SU-DHL-6 (cell line): ENCODE data around the gene ADCY10.

Experiments
- H2AFZ ChIP-seq: fragments of 200-600 bp; sonication (generic); 2 replicates; pipeline ENCODE4 v1.6.1; 2014; ENCODE audit warnings: low read depth, mild to moderate bottlenecking, moderate library complexity, mixed read lengths, antibody characterized with exemption, low read length; ENCODE audit not compliant: severe bottlenecking
- H3F3A ChIP-seq: fragments of 200-600 bp; shearing (Covaris generic); 2 replicates; pipeline ENCODE4 v1.6.0; 2016; ENCODE audit warnings: antibody characterized with exemption, mild to moderate bottlenecking; ENCODE audit not compliant: insufficient read depth
- H3K27ac ChIP-seq: fragments of 200-600 bp; sonication (generic); 2 replicates; pipeline ENCODE4 v1.5.1; 2016; ENCODE audit warnings: low read depth, mild to moderate bottlenecking, low read length, moderate library complexity, mixed read lengths
- H3K27me3 ChIP-seq: fragments of 200-600 bp; sonication (generic), shearing (Covaris generic); 2 replicates; pipeline ENCODE4 v1.6.0; 2014; ENCODE audit warnings: mild to moderate bottlenecking, low read length
- H3K36me3 ChIP-seq: fragments of 200-600 bp; sonication (generic); 2 replicates; pipeline ENCODE4 v1.6.1; 2014; ENCODE audit warnings: mild to moderate bottlenecking, low read length, mixed read lengths
- H3K4me2 ChIP-seq: fragments of 300-600, 200-600 bp; shearing (Covaris generic), sonication (generic); 2 replicates; pipeline ENCODE4 v1.6.0; 2014; ENCODE audit warnings: low read length, low read depth, mild to moderate bottlenecking; ENCODE audit not compliant: poor library complexity, severe bottlenecking
- H3K4me3 ChIP-seq: fragments of 200-600 bp; sonication (generic); 2 replicates; pipeline ENCODE4 v1.5.1; 2014; ENCODE audit warnings: antibody characterized with exemption, low read length, mild to moderate bottlenecking, mixed read lengths; ENCODE audit not compliant: insufficient read depth, poor library complexity, severe bottlenecking
- H3K79me2 ChIP-seq: fragments of 200-600 bp; sonication (generic); 2 replicates; pipeline ENCODE4 v1.6.1; 2014; ENCODE audit warnings: mild to moderate bottlenecking, low read length, moderate library complexity; ENCODE audit not compliant: insufficient read depth
- H3K9ac ChIP-seq: fragments of 200-600 bp; sonication (generic); 2 replicates; pipeline ENCODE4 v1.7.0; 2014; ENCODE audit warnings: mild to moderate bottlenecking, low read length
- H3K9me2 ChIP-seq: fragments of 200-600 bp; sonication (generic); replicated peaks from 2 replicates; pipeline ENCODE4 v1.6.1; 2014; ENCODE audit warnings: low read length; ENCODE audit not compliant: insufficient read depth
- H3K9me3 ChIP-seq: fragments of 200-600 bp; sonication (generic); 2 replicates; pipeline ENCODE4 v1.6.1; 2014; ENCODE audit warnings: low read length, mixed read lengths; ENCODE audit not compliant: insufficient read depth
- H4K20me1 ChIP-seq: fragments of 200-600 bp; sonication (generic); 2 replicates; pipeline ENCODE4 v1.6.1; 2014; ENCODE audit warnings: low read depth, mild to moderate bottlenecking, antibody characterized with exemption, low read length, moderate library complexity, mixed read lengths
- CTCF ChIP-seq: fragments of 200-600 bp; sonication (generic); IDR thresholded peaks from one replicate; pipeline ENCODE4 v1.5.1; 2017; ENCODE audit warnings: antibody characterized with exemption, mild to moderate bottlenecking, low read length, moderate library complexity; ENCODE audit not compliant: insufficient read depth, poor library complexity, severe bottlenecking
- EZH2phosphoT487 ChIP-seq: fragments of 200-600 bp; sonication (generic), shearing (Covaris generic); conservative IDR thresholded peaks from 2 replicates; pipeline ENCODE4 v1.6.1; 2018; ENCODE audit warnings: mild to moderate bottlenecking, antibody characterized with exemption, low read length, moderate library complexity, mixed read lengths

The ADCY10 gene

GRCh38 chr1:167862432-167863076, 51.4 kb downstream of the ADCY10 start:
- no peaks in the 10 kb centered on the region for H4K20me1 ChIP-seq
- no peak overlapping the region for H2AFZ ChIP-seq
- H3F3A ChIP-seq: no peaks in the 10 kb centered on the region
- H3K4me2 ChIP-seq: no peak overlapping the region
- H3K9ac ChIP-seq: no peak overlapping the region
- H3K79me2 ChIP-seq: no peaks in the 10 kb centered on the region
- no peaks in the 10 kb centered on the region for H3K27me3 ChIP-seq
- no peaks in the 10 kb centered on the region for H3K36me3 ChIP-seq
- H3K9me3 ChIP-seq: no peaks in the 10 kb centered on the region
- H3K27ac ChIP-seq: no peak overlapping the region
- H3K9me2 ChIP-seq: no peaks in the 10 kb centered on the region
- TF ChIP-seq EZH2phosphoT487 (no peak), CTCF (no peak)
- no peak overlapping the region for H3K4me3 ChIP-seq

DNA sequence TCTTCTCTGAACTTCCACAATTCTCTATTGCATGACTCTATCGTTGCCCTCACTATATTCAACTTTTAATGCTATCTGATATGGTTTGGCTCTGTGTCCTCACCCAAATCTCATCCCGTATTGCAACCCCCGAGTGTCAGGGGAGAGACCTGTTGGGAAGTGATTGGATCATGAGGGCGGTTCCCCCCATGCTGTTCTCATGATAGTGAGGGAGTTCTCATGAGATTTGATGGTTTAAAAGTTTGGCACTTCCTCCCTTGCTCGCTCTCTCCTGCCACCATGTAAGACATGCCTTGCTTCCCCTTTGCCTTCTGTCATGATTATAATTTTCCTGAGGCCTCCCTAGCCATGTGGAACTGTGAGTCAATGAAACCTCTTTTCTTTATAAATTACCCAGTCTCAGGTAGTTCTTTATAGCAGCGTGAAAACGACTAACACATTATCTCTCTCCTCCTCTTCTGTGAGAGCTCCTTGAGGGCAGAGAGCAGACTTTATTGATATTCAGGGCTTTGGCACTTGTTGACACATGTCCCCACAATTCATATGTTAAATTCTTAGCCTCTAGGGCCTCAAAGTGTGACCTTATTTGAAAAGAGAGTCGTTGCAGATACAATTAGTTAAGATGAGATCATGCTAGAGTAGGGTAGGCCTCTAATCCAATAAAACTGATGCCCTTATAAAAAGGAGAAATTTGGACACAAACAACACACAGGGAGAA, 52.1 kb downstream of the ADCY10 start:
- no peak overlapping the region for H3K4me2 ChIP-seq
- H3K27ac ChIP-seq: no peak overlapping the region
- H3K4me3 ChIP-seq: no peak overlapping the region

GRCh38 chr1:167860231-167860923, 53.6 kb downstream of the ADCY10 start:
- Histone ChIP-seq H3K27ac (no peak overlapping the region), H2AFZ (no peak overlapping the region), H3K27me3 (no peaks in the 10 kb centered on the region), H3K4me2 (no peak overlapping the region), H4K20me1 (no peaks in the 10 kb centered on the region), H3K9me2 (no peaks in the 10 kb centered on the region), H3K36me3 (no peaks in the 10 kb centered on the region), H3K79me2 (no peaks in the 10 kb centered on the region), H3K4me3 (no peak overlapping the region), H3K9me3 (no peaks in the 10 kb centered on the region), H3K9ac (no peak overlapping the region), H3F3A (no peaks in the 10 kb centered on the region)
- no peak for TF ChIP-seq CTCF
- TF ChIP-seq EZH2phosphoT487: no peak

More for the DNA sequence above, 52.1 kb downstream of the ADCY10 start:
- no peaks in the 10 kb centered on the region for H3K9me3 ChIP-seq
- H4K20me1 ChIP-seq: no peaks in the 10 kb centered on the region
- H3K27me3 ChIP-seq: no peaks in the 10 kb centered on the region
- H3K36me3 ChIP-seq: no peaks in the 10 kb centered on the region
- H3F3A ChIP-seq: no peaks in the 10 kb centered on the region
- no peak overlapping the region for H2AFZ ChIP-seq
- H3K9ac ChIP-seq: no peak overlapping the region
- no peaks in the 10 kb centered on the region for H3K9me2 ChIP-seq
- TF ChIP-seq EZH2phosphoT487: no peak
- TF ChIP-seq CTCF: no peak
- no peaks in the 10 kb centered on the region for H3K79me2 ChIP-seq
